Measurements from ENCODE around the gene LOXHD1. TPM values are rescaled to one million over a fixed set of nuclear protein-coding genes. Genes with fewer than 3 reads are reported as not detected.

Gene LOXHD1
- total RNA-seq, 1 experiment from 2014 or later, result not detected

DNA sequence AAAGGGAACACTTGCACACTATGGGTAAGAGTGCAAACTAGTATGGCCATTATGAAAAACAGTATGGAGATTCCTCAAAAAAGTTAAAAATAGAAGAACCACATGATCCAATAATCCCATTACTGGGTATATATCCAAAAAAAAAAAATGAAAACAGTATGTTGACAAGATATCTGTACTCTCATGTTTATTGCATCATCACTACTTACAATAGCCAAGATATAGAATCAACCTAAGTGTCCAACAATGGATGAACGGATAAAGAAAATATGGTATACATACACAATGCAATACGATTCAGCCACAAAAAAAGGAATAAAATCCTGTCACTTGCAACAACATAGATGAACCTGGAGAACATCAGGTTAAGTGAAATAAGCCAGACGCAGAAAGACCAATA, 73.3 kb downstream of the LOXHD1 start:
- Mint-ChIP-seq H3K36me3 (ENCODE audit: insufficient read depth, unreplicated experiment) (no peaks in the 10 kb centered on the region), H3K4me3 (ENCODE audit: unreplicated experiment) (no peak overlapping the region), H3K27ac (ENCODE audit: unreplicated experiment) (no peak overlapping the region), H3K4me1 (ENCODE audit: low read depth, unreplicated experiment) (no peaks in the 10 kb centered on the region), H3K27me3 (ENCODE audit: insufficient read depth, unreplicated experiment) (peaks cover 9% of the 10 kb centered on the region), H3K9me3 (ENCODE audit: unreplicated experiment) (peaks cover 20% of the 10 kb centered on the region)
- no TSS peak for BruUV-seq (replicated peaks)
- ChIA-PET CTCF (no interaction called here), POLR2A (no interaction called here)
- no peak for TF ChIP-seq CTCF (IDR thresholded peaks at IDR 0.05; ENCODE audit: insufficient read depth in 1 of 2, low read depth in 1 of 2, low read length in 1 of 2, severe bottlenecking in 1 of 2, unreplicated experiment in 1 of 2)
- intact Hi-C loops (cut with micrococcal nuclease; ENCODE audit: unreplicated experiment), result no loop called here
- Histone ChIP-seq H3K27me3 (replicated peaks; ENCODE audit: control insufficient read depth, insufficient read depth, low read length) (no peaks in the 10 kb centered on the region), H3K4me1 (no peaks in the 10 kb centered on the region), H3K9me3 (no peaks in the 10 kb centered on the region), H3K4me3 (ENCODE audit: low read depth, low read length) (no peak overlapping the region), H3K36me3 (ENCODE audit: control insufficient read depth, insufficient read depth, low read length) (no peaks in the 10 kb centered on the region)
- no peak for DNase-seq

GRCh38 chr18:46581648-46582047, 75.4 kb downstream of the LOXHD1 start:
- Mint-ChIP-seq H3K27me3 (ENCODE audit: insufficient read depth, unreplicated experiment) (peaks cover 9% of the 10 kb centered on the region), H3K4me1 (ENCODE audit: low read depth, unreplicated experiment) (no peaks in the 10 kb centered on the region), H3K27ac (ENCODE audit: unreplicated experiment) (no peak overlapping the region), H3K36me3 (ENCODE audit: insufficient read depth, unreplicated experiment) (no peaks in the 10 kb centered on the region), H3K4me3 (ENCODE audit: unreplicated experiment) (no peak overlapping the region), H3K9me3 (ENCODE audit: unreplicated experiment) (peaks cover 20% of the 10 kb centered on the region)
- Histone ChIP-seq H3K4me1 (no peaks in the 10 kb centered on the region), H3K36me3 (ENCODE audit: control insufficient read depth, insufficient read depth, low read length) (no peaks in the 10 kb centered on the region), H3K4me3 (ENCODE audit: low read depth, low read length) (no peak overlapping the region), H3K9me3 (no peaks in the 10 kb centered on the region), H3K27me3 (replicated peaks; ENCODE audit: control insufficient read depth, insufficient read depth, low read length) (no peaks in the 10 kb centered on the region)
- ChIA-PET POLR2A (no interaction called here), CTCF (no interaction called here)
- intact Hi-C loops (cut with micrococcal nuclease; ENCODE audit: unreplicated experiment), result no loop called here
- DNase-seq, result no peak
- BruUV-seq (replicated peaks), result no TSS peak
- TF ChIP-seq CTCF (IDR thresholded peaks at IDR 0.05; ENCODE audit: insufficient read depth in 1 of 2, low read depth in 1 of 2, low read length in 1 of 2, severe bottlenecking in 1 of 2, unreplicated experiment in 1 of 2), result no peak

DNA sequence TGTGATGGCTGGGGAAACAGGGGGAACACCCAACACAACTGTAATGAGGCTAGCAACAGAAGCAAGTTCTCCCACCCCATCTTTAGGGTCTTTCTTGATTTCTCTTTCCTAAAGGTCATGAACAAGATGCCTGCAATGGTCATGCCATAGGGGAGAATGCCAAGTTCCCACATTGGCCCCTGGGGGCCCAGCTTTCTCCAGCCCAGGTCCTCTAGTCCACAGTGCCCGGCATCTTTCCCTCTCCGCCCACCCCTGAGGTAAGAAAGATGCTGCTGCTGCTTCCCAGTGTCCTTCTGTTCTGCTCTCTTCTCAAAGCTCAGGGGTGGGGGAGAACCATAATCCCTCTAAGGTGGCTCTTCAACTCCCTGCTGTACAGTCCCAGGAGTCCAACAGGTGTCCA, 78.0 kb downstream of the LOXHD1 start:
- Histone ChIP-seq H3K27me3 (replicated peaks; ENCODE audit: control insufficient read depth, insufficient read depth, low read length) (no peaks in the 10 kb centered on the region), H3K4me1 (no peaks in the 10 kb centered on the region), H3K9me3 (no peaks in the 10 kb centered on the region), H3K36me3 (ENCODE audit: control insufficient read depth, insufficient read depth, low read length) (no peaks in the 10 kb centered on the region), H3K4me3 (ENCODE audit: low read depth, low read length) (no peak overlapping the region)
- Mint-ChIP-seq H3K4me1 (ENCODE audit: low read depth, unreplicated experiment) (no peaks in the 10 kb centered on the region), H3K27me3 (ENCODE audit: insufficient read depth, unreplicated experiment) (peaks cover 8% of the 10 kb centered on the region), H3K36me3 (ENCODE audit: insufficient read depth, unreplicated experiment) (no peaks in the 10 kb centered on the region), H3K4me3 (ENCODE audit: unreplicated experiment) (no peak overlapping the region), H3K9me3 (ENCODE audit: unreplicated experiment) (peaks cover 20% of the 10 kb centered on the region), H3K27ac (ENCODE audit: unreplicated experiment) (no peak overlapping the region)
- ChIA-PET CTCF (no interaction called here), POLR2A (no interaction called here)
- intact Hi-C loops (cut with micrococcal nuclease; ENCODE audit: unreplicated experiment), result no loop called here
- DNase-seq, result no peak
- no peak for TF ChIP-seq CTCF (IDR thresholded peaks at IDR 0.05; ENCODE audit: insufficient read depth in 1 of 2, low read depth in 1 of 2, low read length in 1 of 2, severe bottlenecking in 1 of 2, unreplicated experiment in 1 of 2)
- no TSS peak for BruUV-seq (replicated peaks)

Data from Caco-2 (cell line).